IMR-90 (cell line): ENCODE data around the gene KRTAP10-10. TPM values are rescaled to one million over a fixed set of nuclear protein-coding genes. Genes with fewer than 3 reads are reported as not detected.
"Not testable (repeated sequence)": the region's sequence is repeated elsewhere in the genome, so short reads cannot be mapped to it uniquely, and the experiment has no call there.

Experiments used
- ATAC-seq: fragments of 200-7000 bp; cut with Tn5 transposase; 2 replicates; pipeline ENCODE4 v1.9.1; 2020; ENCODE audit warnings: low read depth, mild to moderate bottlenecking, moderate library complexity
- BruUV-seq: library from RNA; stranded (reverse); fragments of 400-500 nt; replicated peaks from 2 replicates; lab custom pipeline; 2021; lab: Mats Ljungman, UMichigan
- CTCF ChIA-PET: fragments of 300-600 bp; formaldehyde crosslinking; extraction: SDS; loops from one replicate; lab custom pipeline; 2021; ENCODE audit warnings: antibody characterized with exemption; lab: Yijun Ruan, JAX
- POLR2A ChIA-PET: fragments of 300-600 bp; sonication (Branson Sonifier 250); formaldehyde crosslinking; loops from one replicate; lab custom pipeline; 2022; ENCODE audit warnings: antibody characterized with exemption; ENCODE audit not compliant: unreplicated experiment; lab: Charles Lee
- DNase-seq: peaks from one replicate; pipeline ENCODE4 v3.0.0; 2013
- H2AFZ ChIP-seq: replicated peaks from 2 replicates; pipeline ENCODE3; 2013; ENCODE audit warnings: low read length, mild to moderate bottlenecking; ENCODE audit not compliant: poor library complexity
- H2AK5ac ChIP-seq: 2 replicates; pipeline ENCODE4 v1.6.1; 2013; ENCODE audit warnings: low read depth, low read length, inconsistent platforms
- H2AK9ac ChIP-seq: replicated peaks from 2 replicates; pipeline ENCODE3; 2013; ENCODE audit warnings: mild to moderate bottlenecking, low read depth, low read length, moderate library complexity; ENCODE audit not compliant: poor library complexity
- H2BK120ac ChIP-seq: 2 replicates; pipeline ENCODE4 v1.6.1; 2013; ENCODE audit warnings: low read depth, low read length, inconsistent platforms
- H2BK15ac ChIP-seq: 3 replicates; pipeline ENCODE4 v1.6.1; 2013; ENCODE audit warnings: low read depth, low read length, inconsistent platforms
- H2BK20ac ChIP-seq: 2 replicates; pipeline ENCODE4 v1.6.1; 2013; ENCODE audit warnings: low read depth, mild to moderate bottlenecking, inconsistent platforms, low read length, moderate library complexity
- H2BK5ac ChIP-seq: 2 replicates; pipeline ENCODE4 v1.6.1; 2013; ENCODE audit warnings: mild to moderate bottlenecking, low read depth, low read length, inconsistent platforms; ENCODE audit not compliant: poor library complexity, severe bottlenecking
- H3K14ac ChIP-seq: replicated peaks from 2 replicates; pipeline ENCODE4 v1.6.1; 2013; ENCODE audit warnings: low read depth, low read length, inconsistent platforms
- H3K18ac ChIP-seq: 2 replicates; pipeline ENCODE4 v1.6.1; 2013; ENCODE audit warnings: low read depth, low read length, control low read depth
- H3K23ac ChIP-seq: 2 replicates; pipeline ENCODE4 v1.6.1; 2013; ENCODE audit warnings: low read depth, low read length, inconsistent platforms
- H3K27ac ChIP-seq: 2 replicates; pipeline ENCODE4 v1.5.1; 2013; ENCODE audit warnings: mild to moderate bottlenecking, control low read depth, low read length; ENCODE audit not compliant: insufficient read depth
- H3K27me3 ChIP-seq: 2 replicates; pipeline ENCODE4 v1.6.1; 2013; ENCODE audit warnings: low read length; ENCODE audit not compliant: control insufficient read depth, insufficient read depth
- H3K36me3 ChIP-seq: 2 replicates; pipeline ENCODE4 v1.6.1; 2013; ENCODE audit warnings: low read length, mixed read lengths; ENCODE audit not compliant: control insufficient read depth, insufficient read depth
- H3K4ac ChIP-seq: 2 replicates; pipeline ENCODE4 v1.6.1; 2013; ENCODE audit warnings: low read depth, low read length, inconsistent platforms
- H3K4me1 ChIP-seq: 2 replicates; pipeline ENCODE4 v1.6.1; 2013; ENCODE audit warnings: low read length, mixed read lengths; ENCODE audit not compliant: control insufficient read depth, insufficient read depth
- H3K4me2 ChIP-seq: 2 replicates; pipeline ENCODE4 v1.6.1; 2013; ENCODE audit warnings: low read depth, mild to moderate bottlenecking, control low read depth, low read length, moderate library complexity
- H3K4me3 ChIP-seq: 2 replicates; pipeline ENCODE4 v1.5.1; 2013; ENCODE audit warnings: low read depth, mild to moderate bottlenecking, control low read depth, low read length, moderate library complexity; ENCODE audit not compliant: insufficient read depth
- H3K56ac ChIP-seq: 2 replicates; pipeline ENCODE4 v1.6.1; 2013; ENCODE audit warnings: low read length, inconsistent platforms; ENCODE audit not compliant: insufficient read depth; ENCODE audit errors: extremely low read depth
- H3K79me1 ChIP-seq, 2 experiments: 2 replicates each; pipeline ENCODE4 v1.6.1; 2013; ENCODE audit warnings: low read length in 2 of 2, inconsistent platforms in 1 of 2, low read depth in 1 of 2
- H3K9ac ChIP-seq: 2 replicates; pipeline ENCODE4 v1.6.1; 2013; ENCODE audit warnings: low read depth, low read length, control low read depth
- H3K9me1 ChIP-seq: 2 replicates; pipeline ENCODE4 v1.6.1; 2013; ENCODE audit warnings: low read length, inconsistent platforms; ENCODE audit not compliant: insufficient read depth
- H3K9me3 ChIP-seq: 2 replicates; pipeline ENCODE4 v1.6.1; 2013; ENCODE audit warnings: low read length; ENCODE audit not compliant: control insufficient read depth, insufficient read depth
- H4K20me1 ChIP-seq: 2 replicates; pipeline ENCODE4 v1.6.1; 2013; ENCODE audit warnings: low read length, inconsistent platforms; ENCODE audit not compliant: insufficient read depth
- H4K5ac ChIP-seq: 2 replicates; pipeline ENCODE4 v1.6.1; 2013; ENCODE audit warnings: mild to moderate bottlenecking, low read depth, low read length, control low read depth
- H4K8ac ChIP-seq, 2 experiments: 2 replicates each; pipeline ENCODE4 v1.6.1; 2013; ENCODE audit warnings: low read depth in 2 of 2, low read length in 2 of 2, control low read depth in 1 of 2, inconsistent platforms in 1 of 2
- H4K91ac ChIP-seq: 2 replicates; pipeline ENCODE4 v1.6.1; 2013; ENCODE audit warnings: low read depth, low read length, inconsistent platforms; ENCODE audit not compliant: insufficient read depth
- MAZ ChIP-seq: IDR thresholded peaks from 2 replicates; pipeline ENCODE4 v1.6.1; 2012; ENCODE audit warnings: low read depth, mild to moderate bottlenecking, low read length, improper control_type of control experiment, moderate library complexity, borderline replicate concordance
- WGBS, 2 experiments: methylation state at CpG; one replicate each; pipeline versions ENCODE4 v1.1.5 to v1.1.7; 2013; ENCODE audit warnings: missing lambda C conversion rate in 2 of 2; ENCODE audit not compliant: insufficient read length in 1 of 2; ENCODE audit errors: extremely low coverage in 2 of 2; 5-methylcytosine and 5-hydroxymethylcytosine counted together
- dilution Hi-C: fragments of 300-500 bp; cut with HindIII; formaldehyde crosslinking; loops from one replicate; pipeline ENCODE4 v1.14.3; 2018; ENCODE audit warnings: low sequenced_read_pairs; ENCODE audit not compliant: unreplicated experiment
- in situ Hi-C: fragments of 300-500 bp; cut with MboI; formaldehyde crosslinking; loops from 3 replicates; pipeline ENCODE4 v1.14.3; 2019; ENCODE audit warnings: low sequenced_read_pairs, inconsistent platforms, mixed read lengths
- intact Hi-C: fragments of 100-400 bp; cut with micrococcal nuclease; formaldehyde crosslinking; loops from 2 replicates; pipeline ENCODE4 v1.10.0; 2022
- polyA plus RNA-seq, 3 experiments: library from polyadenylated mRNA; depleted of rRNA; stranded (reverse); fragments of >200 nt; gene quantifications; 2 replicates each; pipeline ENCODE4 v1.2.3, GENCODE V29; 2012; ENCODE audit warnings: low replicate concordance in 1 of 3
- total RNA-seq: library from RNA; depleted of rRNA; stranded (reverse); fragments of >200 nt; gene quantifications from 2 replicates; pipeline ENCODE4 v1.2.3, GENCODE V29; 2012

KRTAP10-10 gene
- total and polyA plus RNA-seq, 2 of the 4 experiments (the other 2 are of a cell fraction), result not detected

DNA sequence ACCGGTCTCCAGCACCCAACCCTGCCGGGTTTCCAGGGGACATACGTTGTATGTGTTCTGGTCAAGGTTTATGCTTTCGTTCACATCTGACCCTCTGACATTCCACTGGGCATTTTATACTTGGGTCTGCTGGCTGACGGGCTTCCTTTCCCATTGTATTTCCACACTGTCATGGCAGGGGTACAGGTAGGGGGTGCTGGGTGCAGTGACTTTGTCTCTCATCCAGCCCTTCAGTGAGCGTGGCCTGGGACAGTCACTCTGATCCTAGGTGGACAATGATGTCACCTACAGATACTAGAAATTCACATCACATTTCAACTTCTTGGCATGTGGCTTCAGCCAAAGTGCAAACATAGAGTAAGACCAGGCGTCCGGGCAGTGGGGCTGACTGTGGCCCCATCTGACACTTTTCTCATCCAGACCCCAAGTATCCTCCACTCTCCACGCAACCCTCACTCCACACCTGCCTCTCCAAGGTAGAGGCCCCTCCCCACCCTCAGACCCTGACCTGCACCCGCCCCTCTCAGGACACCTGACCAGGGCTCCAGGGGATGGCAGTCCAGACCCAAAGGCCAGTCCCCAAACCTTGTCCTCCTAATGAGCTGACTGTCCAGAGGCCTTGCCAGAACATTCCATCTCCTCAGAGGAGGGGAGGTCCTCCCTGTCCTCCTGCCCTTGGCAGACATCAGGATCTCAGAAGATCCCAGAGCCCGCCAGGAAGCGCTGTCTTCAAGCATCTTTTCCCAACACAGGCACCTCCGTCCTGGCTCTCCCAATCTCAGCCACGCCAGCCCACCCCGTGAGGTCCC, 743 bp upstream of the KRTAP10-10 start (continued):
- no peak for TF ChIP-seq MAZ

DNA sequence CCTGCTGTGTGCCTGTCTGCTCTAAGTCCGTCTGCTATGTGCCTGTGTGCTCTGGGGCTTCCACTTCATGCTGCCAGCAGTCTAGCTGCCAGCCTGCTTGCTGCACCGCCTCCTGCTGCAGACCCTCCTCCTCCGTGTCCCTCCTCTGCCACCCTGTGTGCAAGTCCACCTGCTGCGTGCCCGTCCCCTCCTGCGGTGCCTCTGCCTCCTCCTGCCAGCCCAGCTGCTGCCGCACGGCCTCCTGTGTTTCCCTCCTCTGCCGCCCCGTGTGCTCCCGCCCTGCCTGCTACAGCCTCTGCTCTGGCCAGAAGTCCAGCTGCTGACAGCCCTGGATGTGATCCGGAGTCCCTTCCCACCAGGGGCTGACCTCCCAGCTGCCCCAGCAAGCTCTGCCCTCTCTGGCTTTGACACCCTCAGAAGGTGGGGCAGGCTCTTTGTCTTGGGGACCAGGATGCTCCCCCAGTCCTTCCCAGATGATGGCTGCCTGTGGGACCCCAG, 744 bp downstream of the KRTAP10-10 start:
- 54% methylated on average over 2 of the region's 12 CpGs; no CpG with 5 or more reads in 1 of the 2 experiments for WGBS, 2 experiments
- not testable (repeated sequence) for BruUV-seq, H3K9me1 ChIP-seq

DNA sequence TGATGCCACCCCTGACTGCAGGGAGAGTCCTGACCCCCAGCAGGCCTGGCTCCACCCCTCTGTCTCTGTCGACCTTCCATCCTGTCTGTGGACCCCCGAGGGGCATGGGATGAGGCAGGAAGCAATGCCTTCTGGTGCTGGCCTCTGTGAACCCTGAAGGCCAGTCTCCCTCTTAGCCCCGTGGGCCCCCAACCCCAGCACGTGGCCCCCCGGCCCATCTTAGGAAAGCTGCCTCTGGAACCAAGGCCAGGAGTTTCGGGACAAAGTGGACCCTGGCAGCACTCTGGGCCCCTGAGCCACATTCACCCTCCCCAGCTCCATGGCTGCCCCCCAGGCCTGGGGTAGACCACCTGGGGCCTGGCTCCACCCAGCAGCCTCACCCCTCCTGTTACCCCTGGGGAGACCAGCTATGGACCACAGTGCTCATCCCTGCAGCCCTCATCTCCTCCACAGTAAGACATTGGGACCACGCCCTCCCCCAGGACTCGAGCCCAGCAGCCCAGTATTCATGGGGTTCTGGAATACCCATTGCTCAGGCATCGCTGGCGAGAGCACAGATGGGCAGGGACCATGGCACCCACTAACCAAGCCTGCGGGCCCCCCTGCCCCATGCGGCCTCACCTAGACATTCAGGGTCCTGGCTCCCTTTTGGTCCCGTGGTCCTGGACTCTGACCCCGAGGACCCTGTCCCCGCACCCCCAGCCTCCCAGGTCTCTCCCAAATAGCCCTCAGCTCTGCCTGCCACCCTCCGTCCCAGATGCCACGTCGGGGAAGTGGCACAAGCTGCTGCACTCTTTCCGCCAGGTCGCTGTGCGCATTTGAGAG, 1.6 kb downstream of the KRTAP10-10 start:
- H3K4me3 ChIP-seq, H3K27ac ChIP-seq, H2AFZ ChIP-seq, H2BK5ac ChIP-seq, H3K23ac ChIP-seq, H3K4me1 ChIP-seq, in situ Hi-C loops, H2AK9ac ChIP-seq, H2BK20ac ChIP-seq, H3K9me1 ChIP-seq, H2BK15ac ChIP-seq, intact Hi-C loops, CTCF ChIA-PET, POLR2A ChIA-PET, H2BK120ac ChIP-seq, BruUV-seq, H3K18ac ChIP-seq, H3K9me3 ChIP-seq, H3K56ac ChIP-seq, H3K4ac ChIP-seq, H2AK5ac ChIP-seq, H4K8ac ChIP-seq, H3K27me3 ChIP-seq, DNase-seq, H3K9ac ChIP-seq, H4K91ac ChIP-seq, H3K4me2 ChIP-seq, ATAC-seq, H3K14ac ChIP-seq, H4K20me1 ChIP-seq, H3K79me1 ChIP-seq, dilution Hi-C loops, H3K36me3 ChIP-seq, H4K5ac ChIP-seq: not testable (repeated sequence)
- WGBS, 2 experiments, result 82% methylated on average over 9 of the region's 21 CpGs; no CpG with 5 or more reads in 1 of the 2 experiments

More for the DNA sequence above, 744 bp downstream of the KRTAP10-10 start:
- H3K27me3 ChIP-seq, H4K5ac ChIP-seq, H3K36me3 ChIP-seq, H2AK5ac ChIP-seq, H3K9ac ChIP-seq, ATAC-seq, H2AFZ ChIP-seq, H4K8ac ChIP-seq, H3K14ac ChIP-seq, H3K56ac ChIP-seq, H3K4me2 ChIP-seq, POLR2A ChIA-PET, H3K27ac ChIP-seq, H3K4ac ChIP-seq, H2BK15ac ChIP-seq, H3K4me3 ChIP-seq, H2AK9ac ChIP-seq, H3K4me1 ChIP-seq, CTCF ChIA-PET, H4K20me1 ChIP-seq, H2BK120ac ChIP-seq, H3K79me1 ChIP-seq, H2BK20ac ChIP-seq, intact Hi-C loops, H3K9me3 ChIP-seq, in situ Hi-C loops, H4K91ac ChIP-seq, H2BK5ac ChIP-seq, DNase-seq, dilution Hi-C loops, H3K18ac ChIP-seq, H3K23ac ChIP-seq: not testable (repeated sequence)
